HepG2 (cell line): ENCODE results near the gene SLC44A4. TPM values are rescaled to one million over a fixed set of nuclear protein-coding genes. Genes with fewer than 3 reads are reported as not detected.

Source experiments
- FIP1L1 ChIP-seq: fragments of 200-400 bp; formaldehyde crosslinking; IDR thresholded peaks from 2 replicates; pipeline ENCODE4 v1.6.1; 2018; ENCODE audit warnings: low read depth, mild to moderate bottlenecking, low read length, moderate library complexity, borderline replicate concordance; ENCODE audit not compliant: insufficient read depth
- IRX3 ChIP-seq: sonication (generic); formaldehyde crosslinking; IDR thresholded peaks from 2 replicates; pipeline ENCODE4 v1.8.1; 2023; ENCODE audit warnings: mild to moderate bottlenecking, low read depth, missing genetic modification reagents, borderline replicate concordance
- KLF15 ChIP-seq: sonication (generic); formaldehyde crosslinking; IDR thresholded peaks from 2 replicates; pipeline ENCODE4 v1.8.1; 2023; ENCODE audit warnings: borderline replicate concordance, mild to moderate bottlenecking, inconsistent platforms, missing genetic modification reagents, mixed read lengths
- MATR3 ChIP-seq: sonication (generic); formaldehyde crosslinking; IDR thresholded peaks from 2 replicates; pipeline ENCODE4 v1.4.0; 2020; ENCODE audit warnings: missing genetic modification reagents
- MTA1 ChIP-seq: sonication (generic); formaldehyde crosslinking; IDR thresholded peaks from 2 replicates; pipeline ENCODE4 v1.4.0; 2020; ENCODE audit warnings: missing genetic modification reagents, mild to moderate bottlenecking, borderline replicate concordance
- ZBTB20 ChIP-seq: sonication (generic); formaldehyde crosslinking; IDR thresholded peaks from 2 replicates; pipeline ENCODE4 v1.8.1; 2023; ENCODE audit warnings: missing genetic modification reagents, low read depth, mild to moderate bottlenecking, borderline replicate concordance
- ZNF136 ChIP-seq: sonication (generic); formaldehyde crosslinking; IDR thresholded peaks from 2 replicates; pipeline ENCODE4 v1.8.1; 2022; ENCODE audit warnings: low read depth, mild to moderate bottlenecking, moderate library complexity, missing genetic modification reagents
- ZNF816 ChIP-seq: sonication (generic); formaldehyde crosslinking; IDR thresholded peaks from 2 replicates; pipeline ENCODE4 v1.8.0; 2022; ENCODE audit warnings: missing genetic modification reagents, mild to moderate bottlenecking, borderline replicate concordance
- polyA plus RNA-seq, 8 experiments: library from polyadenylated mRNA; depleted of rRNA in 3 of 8; stranded (reverse) in 7 of 8; unstranded in 1 of 8; fragments of >200 nt; fragmentation: Illumina TruSeq in 4 of 8; extraction: Trizol in 4 of 8; gene quantifications; 2 replicates each; pipeline versions ENCODE4 v1.2.1 to v1.2.3, GENCODE V29; 2011 to 2016; ENCODE audit warnings: low read depth in 4 of 8, missing spikeins in 1 of 8, mixed read lengths in 1 of 8; ENCODE audit not compliant: insufficient read depth in 1 of 8
- total RNA-seq, 5 experiments: library from RNA; depleted of rRNA; stranded (reverse); fragments of >200 nt; fragmentation: Illumina TruSeq; extraction: Trizol; gene quantifications; 2 replicates each; pipeline ENCODE4 v1.2.3, GENCODE V29; 2016; ENCODE audit warnings: low read depth in 1 of 5
- TF ChIP-seq, protein P1 (sequence below): IDR thresholded peaks from 2 replicates; pipeline ENCODE4 v1.6.1; 2016; ENCODE audit warnings: low read depth
- TF ChIP-seq, protein P2 (sequence below): sonication (generic); formaldehyde crosslinking; IDR thresholded peaks from 2 replicates; pipeline ENCODE4 v1.9.0; 2021; ENCODE audit warnings: missing genetic modification reagents, borderline replicate concordance
- TF ChIP-seq, protein P3 (sequence below): sonication (generic); formaldehyde crosslinking; conservative IDR thresholded peaks from 2 replicates; pipeline ENCODE4 v1.4.0; 2020; ENCODE audit warnings: missing genetic modification reagents
- TF ChIP-seq, protein P4 (sequence below): sonication (generic); formaldehyde crosslinking; IDR thresholded peaks from 2 replicates; pipeline ENCODE4 v1.5.0; 2020; ENCODE audit warnings: mild to moderate bottlenecking, missing genetic modification reagents
- TF ChIP-seq, protein P5 (sequence below): sonication (generic); formaldehyde crosslinking; IDR thresholded peaks from 2 replicates; pipeline ENCODE4 v1.4.0; 2020; ENCODE audit warnings: mild to moderate bottlenecking, missing genetic modification reagents
- TF ChIP-seq, protein P6 (sequence below): IDR thresholded peaks from 2 replicates; pipeline ENCODE4 v1.6.1; 2016; ENCODE audit warnings: low read depth, borderline replicate concordance

The SLC44A4 gene
- total and polyA plus RNA-seq, 2 of the 13 experiments (the other 11 are each of a cell fraction or from before 2014, with no cell fraction given): 3.5 to 5.9 TPM

DNA sequence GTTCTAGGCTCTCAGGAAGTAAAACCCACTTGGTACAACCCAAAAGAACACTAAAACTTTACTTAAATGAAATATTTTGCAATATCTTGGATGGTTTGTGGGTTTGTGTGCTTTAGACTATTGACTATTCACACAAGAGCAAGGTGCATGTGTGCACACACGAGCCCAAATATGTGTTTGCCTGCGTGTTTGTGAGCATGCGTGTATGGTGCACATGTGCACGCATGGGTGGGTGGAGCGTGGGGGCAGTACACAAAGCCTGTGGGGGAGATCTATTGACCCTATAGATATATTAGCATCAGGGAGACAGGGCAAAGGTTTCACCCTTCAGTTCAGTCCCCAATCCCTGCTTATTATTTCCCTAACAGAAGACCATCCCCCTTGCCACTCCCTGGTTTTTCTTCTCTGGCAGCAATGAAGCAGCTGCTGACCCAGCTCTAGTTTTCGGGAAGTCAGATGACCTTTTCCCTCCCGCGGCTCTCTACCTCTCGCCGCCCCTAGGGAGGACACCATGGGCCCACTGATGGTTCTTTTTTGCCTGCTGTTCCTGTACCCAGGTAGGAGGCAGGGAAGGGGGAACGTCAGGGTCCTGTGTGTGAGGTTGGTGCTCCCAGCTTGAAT lies 48.6 kb upstream of the SLC44A4 start, which contains the start of gene C2 (continued):
- TF ChIP-seq, protein P1, sequence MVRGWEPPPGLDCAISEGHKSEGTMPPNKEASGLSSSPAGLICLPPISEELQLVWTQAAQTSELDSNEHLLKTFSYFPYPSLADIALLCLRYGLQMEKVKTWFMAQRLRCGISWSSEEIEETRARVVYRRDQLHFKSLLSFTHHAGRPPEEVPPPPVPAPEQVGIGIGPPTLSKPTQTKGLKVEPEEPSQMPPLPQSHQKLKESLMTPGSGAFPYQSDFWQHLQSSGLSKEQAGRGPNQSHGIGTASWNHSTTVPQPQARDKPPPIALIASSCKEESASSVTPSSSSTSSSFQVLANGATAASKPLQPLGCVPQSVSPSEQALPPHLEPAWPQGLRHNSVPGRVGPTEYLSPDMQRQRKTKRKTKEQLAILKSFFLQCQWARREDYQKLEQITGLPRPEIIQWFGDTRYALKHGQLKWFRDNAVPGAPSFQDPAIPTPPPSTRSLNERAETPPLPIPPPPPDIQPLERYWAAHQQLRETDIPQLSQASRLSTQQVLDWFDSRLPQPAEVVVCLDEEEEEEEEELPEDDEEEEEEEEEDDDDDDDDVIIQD (CRISPR knock-in tag): peak; percentile 69; the same call in 1 of the 2 replicates
- TF ChIP-seq, protein P2, sequence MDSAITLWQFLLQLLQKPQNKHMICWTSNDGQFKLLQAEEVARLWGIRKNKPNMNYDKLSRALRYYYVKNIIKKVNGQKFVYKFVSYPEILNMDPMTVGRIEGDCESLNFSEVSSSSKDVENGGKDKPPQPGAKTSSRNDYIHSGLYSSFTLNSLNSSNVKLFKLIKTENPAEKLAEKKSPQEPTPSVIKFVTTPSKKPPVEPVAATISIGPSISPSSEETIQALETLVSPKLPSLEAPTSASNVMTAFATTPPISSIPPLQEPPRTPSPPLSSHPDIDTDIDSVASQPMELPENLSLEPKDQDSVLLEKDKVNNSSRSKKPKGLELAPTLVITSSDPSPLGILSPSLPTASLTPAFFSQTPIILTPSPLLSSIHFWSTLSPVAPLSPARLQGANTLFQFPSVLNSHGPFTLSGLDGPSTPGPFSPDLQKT (CRISPR knock-in tag): no peak
- TF ChIP-seq ZNF816: no peak
- TF ChIP-seq MTA1 (CRISPR knock-in tag): peak; percentile 94
- TF ChIP-seq FIP1L1: 0 out of 2 replicates have a peak, but pooled peaks have one; percentile 19
- TF ChIP-seq, protein P3, sequence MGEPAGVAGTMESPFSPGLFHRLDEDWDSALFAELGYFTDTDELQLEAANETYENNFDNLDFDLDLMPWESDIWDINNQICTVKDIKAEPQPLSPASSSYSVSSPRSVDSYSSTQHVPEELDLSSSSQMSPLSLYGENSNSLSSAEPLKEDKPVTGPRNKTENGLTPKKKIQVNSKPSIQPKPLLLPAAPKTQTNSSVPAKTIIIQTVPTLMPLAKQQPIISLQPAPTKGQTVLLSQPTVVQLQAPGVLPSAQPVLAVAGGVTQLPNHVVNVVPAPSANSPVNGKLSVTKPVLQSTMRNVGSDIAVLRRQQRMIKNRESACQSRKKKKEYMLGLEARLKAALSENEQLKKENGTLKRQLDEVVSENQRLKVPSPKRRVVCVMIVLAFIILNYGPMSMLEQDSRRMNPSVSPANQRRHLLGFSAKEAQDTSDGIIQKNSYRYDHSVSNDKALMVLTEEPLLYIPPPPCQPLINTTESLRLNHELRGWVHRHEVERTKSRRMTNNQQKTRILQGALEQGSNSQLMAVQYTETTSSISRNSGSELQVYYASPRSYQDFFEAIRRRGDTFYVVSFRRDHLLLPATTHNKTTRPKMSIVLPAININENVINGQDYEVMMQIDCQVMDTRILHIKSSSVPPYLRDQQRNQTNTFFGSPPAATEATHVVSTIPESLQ (CRISPR knock-in tag): no peak
- no peak for TF ChIP-seq KLF15 (CRISPR knock-in tag)
- TF ChIP-seq IRX3 (CRISPR knock-in tag): peak; percentile 78; the same call in 1 of the 2 replicates
- TF ChIP-seq, protein P4, sequence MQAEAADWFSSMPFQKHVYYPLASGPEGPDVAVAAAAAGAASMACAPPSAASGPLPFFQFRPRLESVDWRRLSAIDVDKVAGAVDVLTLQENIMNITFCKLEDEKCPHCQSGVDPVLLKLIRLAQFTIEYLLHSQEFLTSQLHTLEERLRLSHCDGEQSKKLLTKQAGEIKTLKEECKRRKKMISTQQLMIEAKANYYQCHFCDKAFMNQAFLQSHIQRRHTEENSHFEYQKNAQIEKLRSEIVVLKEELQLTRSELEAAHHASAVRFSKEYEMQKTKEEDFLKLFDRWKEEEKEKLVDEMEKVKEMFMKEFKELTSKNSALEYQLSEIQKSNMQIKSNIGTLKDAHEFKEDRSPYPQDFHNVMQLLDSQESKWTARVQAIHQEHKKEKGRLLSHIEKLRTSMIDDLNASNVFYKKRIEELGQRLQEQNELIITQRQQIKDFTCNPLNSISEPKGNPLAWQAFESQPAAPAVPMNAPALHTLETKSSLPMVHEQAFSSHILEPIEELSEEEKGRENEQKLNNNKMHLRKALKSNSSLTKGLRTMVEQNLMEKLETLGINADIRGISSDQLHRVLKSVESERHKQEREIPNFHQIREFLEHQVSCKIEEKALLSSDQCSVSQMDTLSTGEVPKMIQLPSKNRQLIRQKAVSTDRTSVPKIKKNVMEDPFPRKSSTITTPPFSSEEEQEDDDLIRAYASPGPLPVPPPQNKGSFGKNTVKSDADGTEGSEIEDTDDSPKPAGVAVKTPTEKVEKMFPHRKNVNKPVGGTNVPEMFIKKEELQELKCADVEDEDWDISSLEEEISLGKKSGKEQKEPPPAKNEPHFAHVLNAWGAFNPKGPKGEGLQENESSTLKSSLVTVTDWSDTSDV: 0 out of 2 replicates have a peak, but pooled peaks have one; percentile 16
- TF ChIP-seq, protein P5, sequence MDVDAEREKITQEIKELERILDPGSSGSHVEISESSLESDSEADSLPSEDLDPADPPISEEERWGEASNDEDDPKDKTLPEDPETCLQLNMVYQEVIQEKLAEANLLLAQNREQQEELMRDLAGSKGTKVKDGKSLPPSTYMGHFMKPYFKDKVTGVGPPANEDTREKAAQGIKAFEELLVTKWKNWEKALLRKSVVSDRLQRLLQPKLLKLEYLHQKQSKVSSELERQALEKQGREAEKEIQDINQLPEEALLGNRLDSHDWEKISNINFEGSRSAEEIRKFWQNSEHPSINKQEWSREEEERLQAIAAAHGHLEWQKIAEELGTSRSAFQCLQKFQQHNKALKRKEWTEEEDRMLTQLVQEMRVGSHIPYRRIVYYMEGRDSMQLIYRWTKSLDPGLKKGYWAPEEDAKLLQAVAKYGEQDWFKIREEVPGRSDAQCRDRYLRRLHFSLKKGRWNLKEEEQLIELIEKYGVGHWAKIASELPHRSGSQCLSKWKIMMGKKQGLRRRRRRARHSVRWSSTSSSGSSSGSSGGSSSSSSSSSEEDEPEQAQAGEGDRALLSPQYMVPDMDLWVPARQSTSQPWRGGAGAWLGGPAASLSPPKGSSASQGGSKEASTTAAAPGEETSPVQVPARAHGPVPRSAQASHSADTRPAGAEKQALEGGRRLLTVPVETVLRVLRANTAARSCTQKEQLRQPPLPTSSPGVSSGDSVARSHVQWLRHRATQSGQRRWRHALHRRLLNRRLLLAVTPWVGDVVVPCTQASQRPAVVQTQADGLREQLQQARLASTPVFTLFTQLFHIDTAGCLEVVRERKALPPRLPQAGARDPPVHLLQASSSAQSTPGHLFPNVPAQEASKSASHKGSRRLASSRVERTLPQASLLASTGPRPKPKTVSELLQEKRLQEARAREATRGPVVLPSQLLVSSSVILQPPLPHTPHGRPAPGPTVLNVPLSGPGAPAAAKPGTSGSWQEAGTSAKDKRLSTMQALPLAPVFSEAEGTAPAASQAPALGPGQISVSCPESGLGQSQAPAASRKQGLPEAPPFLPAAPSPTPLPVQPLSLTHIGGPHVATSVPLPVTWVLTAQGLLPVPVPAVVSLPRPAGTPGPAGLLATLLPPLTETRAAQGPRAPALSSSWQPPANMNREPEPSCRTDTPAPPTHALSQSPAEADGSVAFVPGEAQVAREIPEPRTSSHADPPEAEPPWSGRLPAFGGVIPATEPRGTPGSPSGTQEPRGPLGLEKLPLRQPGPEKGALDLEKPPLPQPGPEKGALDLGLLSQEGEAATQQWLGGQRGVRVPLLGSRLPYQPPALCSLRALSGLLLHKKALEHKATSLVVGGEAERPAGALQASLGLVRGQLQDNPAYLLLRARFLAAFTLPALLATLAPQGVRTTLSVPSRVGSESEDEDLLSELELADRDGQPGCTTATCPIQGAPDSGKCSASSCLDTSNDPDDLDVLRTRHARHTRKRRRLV (CRISPR knock-in tag): no peak
- no peak for TF ChIP-seq MATR3 (CRISPR knock-in tag)
- TF ChIP-seq ZBTB20: peak; percentile 98; the same call in 1 of the 2 replicates
- TF ChIP-seq ZNF136 (CRISPR knock-in tag): no peak; the same call in 1 of the 2 replicates
- TF ChIP-seq, protein P6, sequence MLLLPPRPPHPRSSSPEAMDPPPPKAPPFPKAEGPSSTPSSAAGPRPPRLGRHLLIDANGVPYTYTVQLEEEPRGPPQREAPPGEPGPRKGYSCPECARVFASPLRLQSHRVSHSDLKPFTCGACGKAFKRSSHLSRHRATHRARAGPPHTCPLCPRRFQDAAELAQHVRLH: peak; percentile 88; the same call in 1 of the 2 replicates
